Activated B cell treated with CpG ODN at 0.5 μM for 24 hours (primary cell): Measurements from ENCODE around the gene TMPRSS6. TPM values are rescaled to one million over a fixed set of nuclear protein-coding genes. Genes with fewer than 3 reads are reported as not detected.

Experiments
- ATAC-seq: fragments of 200-7000 bp; cut with Tn5 transposase; one replicate; pipeline ENCODE4 v1.10.0; 2021; ENCODE audit warnings: low read depth, mild to moderate bottlenecking, moderate library complexity
- CTCF ChIA-PET: fragments of 350-600 bp; sonication (Branson Sonifier 250); formaldehyde crosslinking; loops from one replicate; lab custom pipeline; 2021; ENCODE audit warnings: antibody characterized with exemption; lab: Charles Lee
- POLR2A ChIA-PET: fragments of 350-600 bp; sonication (Branson Sonifier 250); formaldehyde crosslinking; loops from one replicate; lab custom pipeline; 2021; ENCODE audit warnings: antibody characterized with exemption; lab: Charles Lee
- DNase-seq: peaks from one replicate; pipeline ENCODE4 v3.0.0; 2022
- H3K27ac Mint-ChIP-seq: one replicate; pipeline ENCODE4 v1.8.0; 2020; ENCODE audit warnings: mixed read lengths
- H3K27me3 Mint-ChIP-seq: one replicate; pipeline ENCODE4 v1.8.0; 2021; ENCODE audit warnings: mixed read lengths
- H3K36me3 Mint-ChIP-seq: one replicate; pipeline ENCODE4 v1.8.0; 2021; ENCODE audit warnings: low read depth, mixed read lengths
- H3K4me1 Mint-ChIP-seq: one replicate; pipeline ENCODE4 v1.8.0; 2021; ENCODE audit warnings: mixed read lengths
- H3K4me3 Mint-ChIP-seq: one replicate; pipeline ENCODE4 v1.8.0; 2020; ENCODE audit warnings: mild to moderate bottlenecking, mixed read lengths
- H3K9me3 Mint-ChIP-seq: one replicate; pipeline ENCODE4 v1.8.0; 2020; ENCODE audit warnings: mixed read lengths
- intact Hi-C: fragments of 100-400 bp; cut with micrococcal nuclease; formaldehyde crosslinking; loops from one replicate; pipeline ENCODE4 v1.15.1; 2024
- total RNA-seq: library from RNA; stranded (reverse); gene quantifications from 2 replicates; pipeline ENCODE4 v1.2.3, GENCODE V29; 2022
- TF ChIP-seq, protein P1 (sequence below): fragments of 200-600 bp; IDR thresholded peaks from one replicate; pipeline ENCODE4 v1.8.0; 2022; ENCODE audit warnings: antibody characterized with exemption, mild to moderate bottlenecking

Gene TMPRSS6
- total RNA-seq, 1 donor from 2014 or later: 5.4 TPM

DNA sequence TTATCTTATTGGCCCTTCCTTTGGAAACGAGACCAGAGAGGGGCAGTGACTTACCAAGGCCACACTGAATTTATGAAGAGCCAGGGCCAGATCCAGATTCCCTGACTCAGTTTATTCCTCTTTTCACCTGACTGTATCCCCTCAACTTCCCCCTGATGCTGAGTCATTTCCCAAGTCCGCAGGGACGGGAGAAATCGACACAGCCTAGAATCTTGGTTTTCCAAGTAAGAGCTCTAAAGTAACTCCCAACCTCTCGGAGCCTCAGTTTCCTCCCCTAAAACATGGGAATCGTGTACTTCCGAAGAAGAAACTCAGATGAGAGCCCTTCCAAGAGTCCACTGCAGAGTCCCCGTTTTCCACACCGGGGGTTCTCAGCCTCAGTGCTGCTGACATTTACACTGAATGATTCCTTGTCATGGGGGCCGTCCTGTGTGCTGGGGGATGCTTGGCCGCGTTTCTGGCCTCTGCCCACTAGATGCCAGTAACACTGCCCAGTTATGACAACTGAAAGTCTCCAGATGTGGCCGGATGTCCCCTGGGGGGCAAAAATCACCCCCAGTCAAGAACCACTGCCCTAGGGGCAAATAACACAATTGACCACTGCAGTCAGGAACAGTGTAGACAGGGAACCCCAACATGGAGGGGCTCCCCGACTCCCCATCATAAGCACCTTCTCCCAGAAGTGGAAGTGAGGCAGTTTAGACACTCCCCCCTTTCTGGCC, 78.8 kb downstream of the TMPRSS6 start:
- H3K4me1 Mint-ChIP-seq: no peaks in the 10 kb centered on the region
- POLR2A ChIA-PET: no interaction called here
- H3K27ac Mint-ChIP-seq: no peak overlapping the region
- DNase-seq: no peak
- peaks cover 2% of the 10 kb centered on the region for H3K36me3 Mint-ChIP-seq
- CTCF ChIA-PET: interaction anchor here (0.8 to 1.2 kb wide), 2 partner anchors 9 to 13 kb away, joined by 3 to 5 read pairs; no protein-coding TSS in a partner anchor
- no peaks in the 10 kb centered on the region for H3K9me3 Mint-ChIP-seq
- peaks cover 9% of the 10 kb centered on the region for H3K27me3 Mint-ChIP-seq
- H3K4me3 Mint-ChIP-seq: no peak overlapping the region
- no peak for ATAC-seq
- TF ChIP-seq, protein P1, sequence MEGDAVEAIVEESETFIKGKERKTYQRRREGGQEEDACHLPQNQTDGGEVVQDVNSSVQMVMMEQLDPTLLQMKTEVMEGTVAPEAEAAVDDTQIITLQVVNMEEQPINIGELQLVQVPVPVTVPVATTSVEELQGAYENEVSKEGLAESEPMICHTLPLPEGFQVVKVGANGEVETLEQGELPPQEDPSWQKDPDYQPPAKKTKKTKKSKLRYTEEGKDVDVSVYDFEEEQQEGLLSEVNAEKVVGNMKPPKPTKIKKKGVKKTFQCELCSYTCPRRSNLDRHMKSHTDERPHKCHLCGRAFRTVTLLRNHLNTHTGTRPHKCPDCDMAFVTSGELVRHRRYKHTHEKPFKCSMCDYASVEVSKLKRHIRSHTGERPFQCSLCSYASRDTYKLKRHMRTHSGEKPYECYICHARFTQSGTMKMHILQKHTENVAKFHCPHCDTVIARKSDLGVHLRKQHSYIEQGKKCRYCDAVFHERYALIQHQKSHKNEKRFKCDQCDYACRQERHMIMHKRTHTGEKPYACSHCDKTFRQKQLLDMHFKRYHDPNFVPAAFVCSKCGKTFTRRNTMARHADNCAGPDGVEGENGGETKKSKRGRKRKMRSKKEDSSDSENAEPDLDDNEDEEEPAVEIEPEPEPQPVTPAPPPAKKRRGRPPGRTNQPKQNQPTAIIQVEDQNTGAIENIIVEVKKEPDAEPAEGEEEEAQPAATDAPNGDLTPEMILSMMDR: no peak
- intact Hi-C loops: no loop called here

DNA sequence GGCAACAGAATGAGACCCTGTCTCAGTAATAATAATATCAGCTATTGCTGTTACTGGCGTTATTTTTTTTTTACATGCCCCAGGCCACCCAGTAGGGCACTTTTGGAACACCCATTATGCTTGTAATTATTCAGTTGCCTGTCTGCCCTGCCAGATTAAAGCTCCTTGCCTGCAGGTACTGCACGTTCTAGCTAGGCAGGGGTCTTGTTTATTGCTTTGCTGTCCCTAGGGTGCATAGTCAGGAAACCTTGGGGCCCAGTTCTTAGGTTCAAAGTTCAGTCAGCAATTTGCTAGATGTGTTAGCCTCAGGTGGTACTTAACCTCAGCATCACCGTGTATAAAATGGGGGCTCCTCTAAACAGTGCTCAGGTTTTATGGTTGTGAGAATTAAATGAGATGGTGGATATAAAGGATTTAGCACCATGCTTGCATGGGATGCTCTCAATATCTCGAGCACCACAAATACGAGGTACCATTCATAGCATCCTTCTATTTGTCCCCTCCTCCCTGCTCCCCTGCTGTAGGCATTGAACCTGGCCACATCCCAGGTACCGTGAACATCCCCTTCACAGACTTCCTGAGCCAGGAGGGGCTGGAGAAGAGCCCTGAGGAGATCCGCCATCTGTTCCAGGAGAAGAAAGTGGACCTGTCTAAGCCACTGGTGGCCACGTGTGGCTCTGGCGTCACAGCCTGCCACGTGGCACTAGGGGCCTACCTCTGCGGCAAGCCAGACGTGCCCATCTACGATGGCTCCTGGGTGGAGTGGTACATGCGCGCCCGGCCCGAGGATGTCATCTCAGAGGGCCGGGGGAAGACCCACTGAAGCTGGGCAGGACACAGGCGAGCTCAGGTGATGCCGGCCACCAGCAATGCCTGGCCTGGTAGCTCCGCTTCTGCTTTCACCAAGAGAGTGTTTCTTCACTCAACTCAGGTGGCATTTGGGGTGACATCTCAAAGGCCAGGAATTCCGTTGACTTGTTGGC, 80.5 kb downstream of the TMPRSS6 start:
- TF ChIP-seq, protein P1: no peak
- no peak overlapping the region for H3K27ac Mint-ChIP-seq
- no peak for ATAC-seq
- DNase-seq: no peak
- H3K36me3 Mint-ChIP-seq: peaks cover 2% of the 10 kb centered on the region
- H3K4me1 Mint-ChIP-seq: no peaks in the 10 kb centered on the region
- intact Hi-C loops: no loop called here
- POLR2A ChIA-PET: interaction anchor here (0.7 kb wide), 1 partner anchor 263 kb away, joined by 3 read pairs; no protein-coding TSS in a partner anchor
- no peaks in the 10 kb centered on the region for H3K27me3 Mint-ChIP-seq
- CTCF ChIA-PET: interaction anchor here (0.6 to 1.2 kb wide), 3 partner anchors 15 to 272 kb away, joined by 3 to 5 read pairs (median 3); no protein-coding TSS in a partner anchor
- no peak overlapping the region for H3K4me3 Mint-ChIP-seq
- no peaks in the 10 kb centered on the region for H3K9me3 Mint-ChIP-seq

DNA sequence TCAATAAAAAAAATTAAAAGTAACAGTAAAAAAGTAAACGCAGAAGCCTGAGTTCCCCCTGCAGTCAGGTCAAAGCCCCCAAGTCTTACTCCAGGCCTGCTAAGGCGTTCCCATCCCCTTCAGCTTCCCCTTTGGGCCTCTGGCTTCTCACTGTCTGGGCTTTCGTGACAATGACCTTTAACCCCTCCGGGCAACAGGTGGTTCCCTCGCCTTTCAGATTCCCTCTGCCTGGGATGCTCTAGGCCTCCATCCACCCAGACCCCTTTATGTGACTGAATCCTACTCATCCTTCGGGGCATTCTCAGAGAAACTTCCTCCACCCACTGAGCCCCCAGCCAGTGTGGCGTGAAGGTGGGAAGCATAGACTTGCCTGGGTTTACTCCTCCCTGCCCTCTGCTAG, 82.0 kb downstream of the TMPRSS6 start:
- TF ChIP-seq, protein P1: no peak
- no peak for ATAC-seq
- DNase-seq: no peak

DNA sequence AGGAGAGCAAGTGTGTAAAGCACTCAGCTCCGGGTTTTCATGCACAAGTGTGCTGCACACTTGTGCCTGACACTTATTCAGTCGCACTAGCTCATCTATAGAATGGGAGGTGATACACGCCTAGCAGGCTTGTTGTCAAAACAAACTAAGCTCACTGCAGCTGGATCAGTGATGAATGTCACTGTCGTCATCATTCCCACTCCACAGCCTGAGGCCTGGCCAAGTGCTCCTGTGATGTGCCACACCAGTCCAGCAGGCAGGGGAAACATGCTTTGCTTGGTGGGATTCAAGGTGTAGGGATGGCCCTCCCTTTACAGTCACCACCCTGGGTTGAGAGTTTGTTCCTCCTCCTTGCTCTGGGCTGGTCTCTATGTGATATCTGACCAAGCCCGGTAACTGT, 83.2 kb downstream of the TMPRSS6 start:
- ChIA-PET POLR2A (no interaction called here), CTCF (no interaction called here)
- Mint-ChIP-seq H3K27ac (no peak overlapping the region), H3K36me3 (peaks cover 2% of the 10 kb centered on the region), H3K4me3 (no peak overlapping the region), H3K27me3 (no peaks in the 10 kb centered on the region), H3K9me3 (no peaks in the 10 kb centered on the region), H3K4me1 (peaks cover 6% of the 10 kb centered on the region)
- DNase-seq (no peak), ATAC-seq (no peak)
- intact Hi-C loops: no loop called here
- TF ChIP-seq, protein P1: no peak

More for the DNA sequence above, 82.0 kb downstream of the TMPRSS6 start:
- peaks cover 2% of the 10 kb centered on the region for H3K36me3 Mint-ChIP-seq
- ChIA-PET POLR2A (interaction anchor here (0.7 kb wide), 1 partner anchor 18 kb away, joined by 3 read pairs; no protein-coding TSS in a partner anchor), CTCF (no interaction called here)
- no peaks in the 10 kb centered on the region for H3K27me3 Mint-ChIP-seq
- intact Hi-C loops: no loop called here
- H3K27ac Mint-ChIP-seq: no peak overlapping the region
- H3K4me1 Mint-ChIP-seq: no peaks in the 10 kb centered on the region
- no peak overlapping the region for H3K4me3 Mint-ChIP-seq
- no peaks in the 10 kb centered on the region for H3K9me3 Mint-ChIP-seq
